K562 (cell line): ENCODE measurements around the gene MARCHF3. TPM values are rescaled to one million over a fixed set of nuclear protein-coding genes. Genes with fewer than 3 reads are reported as not detected.
A peak's percentile ranks its signal among the peaks of the same experiment; 100 is the strongest.

Experiments used
- ATAC-seq: fragments of 200-7000 bp; cut with Tn5 transposase; 3 replicates; pipeline ENCODE4 v1.9.1; 2020; ENCODE audit warnings: moderate library complexity
- BruUV-seq: library from RNA; stranded (reverse); fragments of 400-500 nt; replicated peaks from 2 replicates; lab custom pipeline; 2021; lab: Mats Ljungman, UMichigan
- CTCF ChIA-PET: fragments of 300-600 bp; formaldehyde crosslinking; extraction: SDS; loops from one replicate; lab custom pipeline; 2021; ENCODE audit warnings: low intra/inter-chr PET ratio; lab: Yijun Ruan, JAX
- POLR2A ChIA-PET: fragments of 300-600, 350-650 bp; sonication (Branson Sonifier 250); formaldehyde crosslinking; extraction: SDS; loops from one replicate; lab custom pipeline; 2021; ENCODE audit warnings: antibody characterized with exemption, inconsistent platforms; lab: Yijun Ruan, JAX
- DNase-seq, 4 experiments: peaks; one replicate each; pipeline versions ENCODE4 v3.0.0 to v3.0.0-alpha.2; 2011 to 2018; ENCODE audit warnings: low spot score in 3 of 4, mixed read lengths in 3 of 4; ENCODE audit errors: extremely low read depth in 1 of 4
- FAIRE-seq: peaks from 2 replicates; lab custom pipeline; 2011; peaks lifted over from hg19 to GRCh38; lab: Jason Lieb, UNC
- H2AFZ ChIP-seq: 2 replicates; pipeline ENCODE4 v1.6.0; 2011; ENCODE audit warnings: low read depth, low read length, control low read depth, inconsistent platforms
- H3K27ac ChIP-seq: fragments of 200-600 bp; 3 replicates; pipeline ENCODE4 v1.8.0; 2011; ENCODE audit warnings: low read depth, mild to moderate bottlenecking, control low read depth, inconsistent platforms, low read length, moderate library complexity, mixed read lengths; ENCODE audit errors: extremely low read depth
- H3K27me3 ChIP-seq, 2 experiments: fragments of 300-600 bp in 1 of 2; 2 replicates in 1 of 2; 3 replicates in 1 of 2; pipeline versions ENCODE4 v1.6.0 to v1.8.0; 2011; ENCODE audit warnings: inconsistent platforms in 2 of 2, low read length in 2 of 2, mild to moderate bottlenecking in 1 of 2, mixed read lengths in 1 of 2, moderate library complexity in 1 of 2; ENCODE audit not compliant: control insufficient read depth in 2 of 2, insufficient read depth in 2 of 2
- H3K36me3 ChIP-seq: fragments of 300-600 bp; 3 replicates; pipeline ENCODE4 v1.8.0; 2011; ENCODE audit warnings: mild to moderate bottlenecking, low read length, inconsistent platforms; ENCODE audit not compliant: control insufficient read depth, insufficient read depth
- H3K4me1 ChIP-seq, 2 experiments: fragments of 200-600 bp in 1 of 2; replicated peaks in 1 of 2; 2 replicates in 1 of 2; 3 replicates in 1 of 2; pipeline versions ENCODE4 v1.5.1 to v1.8.0; 2011; ENCODE audit warnings: inconsistent platforms in 2 of 2, low read length in 2 of 2, mild to moderate bottlenecking in 1 of 2, mixed read lengths in 1 of 2, moderate library complexity in 1 of 2; ENCODE audit not compliant: control insufficient read depth in 2 of 2, insufficient read depth in 2 of 2
- H3K4me2 ChIP-seq: 2 replicates; pipeline ENCODE4 v1.6.1; 2011; ENCODE audit warnings: low read length, control low read depth, inconsistent platforms, mixed read lengths; ENCODE audit not compliant: insufficient read depth
- H3K4me3 ChIP-seq: fragments of 200-600 bp; sonication (generic), shearing (Covaris generic); 2 replicates; pipeline ENCODE4 v1.5.1; 2016; ENCODE audit warnings: control low read depth, inconsistent platforms
- H3K79me2 ChIP-seq: fragments of 200-600 bp; 3 replicates; pipeline ENCODE4 v1.8.0; 2011; ENCODE audit warnings: low read length, inconsistent platforms; ENCODE audit not compliant: control insufficient read depth, insufficient read depth
- H3K9ac ChIP-seq, 2 experiments: 2 replicates each; pipeline versions ENCODE4 v1.6.0 to v1.6.1; 2011; ENCODE audit warnings: low read depth in 2 of 2, low read length in 2 of 2, control low read depth in 1 of 2, inconsistent platforms in 1 of 2, mild to moderate bottlenecking in 1 of 2, mixed read lengths in 1 of 2; ENCODE audit not compliant: insufficient read depth in 1 of 2
- H3K9me1 ChIP-seq: one replicate; pipeline ENCODE4 v1.6.0; 2011; ENCODE audit warnings: inconsistent platforms, mild to moderate bottlenecking, low read length, moderate library complexity; ENCODE audit not compliant: control insufficient read depth, insufficient read depth
- H3K9me3 ChIP-seq: replicated peaks from 2 replicates; pipeline ENCODE4 v1.5.1; 2011; ENCODE audit warnings: low read depth, low read length, inconsistent platforms; ENCODE audit not compliant: control insufficient read depth, insufficient read depth
- H4K20me1 ChIP-seq: replicated peaks from 2 replicates; pipeline ENCODE4 v1.6.1; 2011; ENCODE audit warnings: low read length, inconsistent platforms, mixed read lengths; ENCODE audit not compliant: control insufficient read depth, insufficient read depth
- CBX1 ChIP-seq: sonication (generic); IDR thresholded peaks from 2 replicates; pipeline ENCODE4 v1.6.1; 2016; ENCODE audit warnings: antibody characterized with exemption, low read depth, mild to moderate bottlenecking
- CBX8 ChIP-seq: fragments of 200-600 bp; sonication (generic); IDR thresholded peaks from 2 replicates; pipeline ENCODE4 v1.6.1; 2012; ENCODE audit warnings: borderline replicate concordance, mixed run types, low read depth, mild to moderate bottlenecking, moderate library complexity, mixed read lengths, low read length, control low read depth, inconsistent platforms; ENCODE audit not compliant: poor library complexity, severe bottlenecking; ENCODE audit errors: extremely low read depth
- ESRRA ChIP-seq: fragments of 450-650 bp; IDR thresholded peaks from 2 replicates; pipeline ENCODE4 v1.6.1; 2014; ENCODE audit warnings: low read depth, mild to moderate bottlenecking, moderate library complexity, borderline replicate concordance
- IRF2 ChIP-seq: sonication (generic); formaldehyde crosslinking; IDR thresholded peaks from 2 replicates; pipeline ENCODE4 v1.8.1; 2022; ENCODE audit warnings: mild to moderate bottlenecking, missing genetic modification reagents
- MAFF ChIP-seq: IDR thresholded peaks from 2 replicates; pipeline ENCODE4 v1.6.1; 2012; ENCODE audit warnings: low read length, improper control_type of control experiment
- NCOA6 ChIP-seq: fragments of 450-650 bp; IDR thresholded peaks from 2 replicates; pipeline ENCODE4 v1.6.1; 2017; ENCODE audit warnings: mild to moderate bottlenecking
- NR1H2 ChIP-seq: sonication (generic); formaldehyde crosslinking; IDR thresholded peaks from 2 replicates; pipeline ENCODE4 v1.4.0; 2020; ENCODE audit warnings: mild to moderate bottlenecking, missing genetic modification reagents
- PHTF2 ChIP-seq: fragments of 250-450 bp; sonication (Bioruptor Pico); IDR thresholded peaks from 2 replicates; pipeline ENCODE4 v1.5.0; 2021; ENCODE audit warnings: mild to moderate bottlenecking
- POLR2AphosphoS2 ChIP-seq: IDR thresholded peaks from 2 replicates; pipeline ENCODE4 v1.6.1; 2012; ENCODE audit warnings: low read length, improper control_type of control experiment
- RFX7 ChIP-seq: fragments of 250-450 bp; sonication (Bioruptor Pico); IDR thresholded peaks from 2 replicates; pipeline ENCODE4 v1.5.1; 2021; ENCODE audit warnings: mild to moderate bottlenecking
- RNF2 ChIP-seq: sonication (generic); IDR thresholded peaks from 2 replicates; pipeline ENCODE4 v1.6.1; 2016
- TAL1 ChIP-seq: fragments of 450-650 bp; IDR thresholded peaks from 2 replicates; pipeline ENCODE4 v1.6.1; 2016; ENCODE audit warnings: mild to moderate bottlenecking
- TFAM ChIP-seq: fragments of 250-450 bp; sonication (Bioruptor Pico); conservative IDR thresholded peaks from 2 replicates; pipeline ENCODE4 v1.5.0; 2021; ENCODE audit warnings: mild to moderate bottlenecking, moderate library complexity
- ZNF143 ChIP-seq: sonication (generic); formaldehyde crosslinking; IDR thresholded peaks from 2 replicates; pipeline ENCODE4 v1.9.0; 2022; ENCODE audit warnings: mild to moderate bottlenecking, missing genetic modification reagents
- ZNF184 ChIP-seq: sonication (generic); formaldehyde crosslinking; IDR thresholded peaks from 2 replicates; pipeline ENCODE4 v1.5.0; 2020; ENCODE audit warnings: missing genetic modification reagents
- ZNF217 ChIP-seq: sonication (generic); formaldehyde crosslinking; IDR thresholded peaks from 2 replicates; pipeline ENCODE4 v1.8.0; 2022; ENCODE audit warnings: mild to moderate bottlenecking, missing genetic modification reagents
- ZNF764 ChIP-seq: fragments of 250-450 bp; sonication (Bioruptor Pico); IDR thresholded peaks from 2 replicates; pipeline ENCODE4 v1.4.0; 2020; ENCODE audit warnings: low read depth, mild to moderate bottlenecking, moderate library complexity
- ZZZ3 ChIP-seq: fragments of 450-650 bp; IDR thresholded peaks from 2 replicates; pipeline ENCODE4 v1.6.1; 2016; ENCODE audit warnings: antibody characterized with exemption, mild to moderate bottlenecking, moderate library complexity
- in situ Hi-C: fragments of 300-500 bp; cut with MboI; formaldehyde crosslinking; loops from 4 replicates; pipeline ENCODE4 v1.15.0; 2018; ENCODE audit warnings: inconsistent platforms, mixed read lengths
- intact Hi-C: fragments of 100-400 bp; cut with micrococcal nuclease; formaldehyde crosslinking; loops from 2 replicates; pipeline ENCODE4 v1.14.2; 2022
- polyA plus RNA-seq, 8 experiments: library from polyadenylated mRNA; depleted of rRNA in 4 of 8; stranded (reverse) in 5 of 8; unstranded in 3 of 8; fragments of >200 nt; fragmentation: Nextera tagmentation in 2 of 8; fragmentation: Illumina TruSeq in 1 of 8; extraction: Ambion mirVana in 2 of 8; extraction: Trizol in 1 of 8; gene quantifications; 2 replicates each; pipeline versions ENCODE4 v1.2.1 to v1.2.3, GENCODE V29; 2011 to 2014; ENCODE audit warnings: inconsistent platforms in 1 of 8, missing spikeins in 1 of 8
- total RNA-seq, 7 experiments: library from RNA; depleted of rRNA in 6 of 7; stranded (reverse); fragments of >200 nt in 6 of 7; fragmentation: Illumina TruSeq in 2 of 7; extraction: Trizol in 2 of 7; gene quantifications; 2 replicates each; pipeline versions ENCODE4 v1.2.1 to v1.2.3, GENCODE V29; 2011 to 2021; ENCODE audit warnings: low replicate concordance in 1 of 7
- TF ChIP-seq, protein P1 (sequence below): fragments of 250-450 bp; sonication (Bioruptor Pico); IDR thresholded peaks from 2 replicates; pipeline ENCODE4 v1.4.0; 2020; ENCODE audit warnings: mild to moderate bottlenecking, moderate library complexity, borderline replicate concordance
- TF ChIP-seq, protein P2 (sequence below): fragments of 250-450 bp; sonication (Bioruptor Pico); IDR thresholded peaks from 2 replicates; pipeline ENCODE4 v1.8.0; 2021; ENCODE audit warnings: borderline replicate concordance, mild to moderate bottlenecking, moderate library complexity; ENCODE audit not compliant: poor library complexity, severe bottlenecking

The MARCHF3 gene
- total and polyA plus RNA-seq, 9 of the 15 experiments (the other 6 are each of a cell fraction or from before 2014, with no cell fraction given): 5.6 to 37.4 (median 16.5) TPM

DNA sequence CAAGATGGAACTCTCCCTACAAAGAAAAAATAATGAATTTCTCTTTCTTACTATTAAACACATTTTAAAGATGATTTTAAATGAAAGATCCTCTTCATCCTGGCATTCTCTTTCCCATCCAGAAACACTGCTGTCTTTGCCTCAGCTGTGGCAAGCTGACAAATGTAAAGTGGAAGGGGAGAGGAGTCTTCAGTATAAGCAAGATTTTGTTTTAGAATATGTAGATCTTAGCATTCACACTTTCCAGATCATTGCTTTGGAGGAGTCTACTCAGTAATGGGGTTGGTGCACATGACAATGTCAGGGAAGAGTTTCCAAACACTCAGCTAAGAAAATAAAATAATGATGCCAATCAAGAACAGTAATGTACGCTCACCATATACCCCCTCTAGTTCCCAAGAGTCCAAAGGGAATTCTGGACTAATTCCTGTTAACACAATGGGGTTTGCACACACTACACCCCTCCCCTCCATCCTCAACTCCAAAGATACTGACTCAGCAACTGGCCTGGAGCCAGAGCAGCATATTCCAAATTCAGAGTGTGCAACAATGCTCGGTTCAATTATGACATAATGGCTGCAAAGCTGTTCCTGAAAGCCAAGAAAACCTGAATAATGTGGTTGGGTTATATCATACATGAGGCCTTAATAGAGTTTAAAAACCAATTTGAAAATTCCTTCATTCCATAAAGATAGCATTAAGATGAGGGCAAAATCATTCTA is 38.3 kb upstream of the MARCHF3 start (continued):
- TF ChIP-seq, protein P1, sequence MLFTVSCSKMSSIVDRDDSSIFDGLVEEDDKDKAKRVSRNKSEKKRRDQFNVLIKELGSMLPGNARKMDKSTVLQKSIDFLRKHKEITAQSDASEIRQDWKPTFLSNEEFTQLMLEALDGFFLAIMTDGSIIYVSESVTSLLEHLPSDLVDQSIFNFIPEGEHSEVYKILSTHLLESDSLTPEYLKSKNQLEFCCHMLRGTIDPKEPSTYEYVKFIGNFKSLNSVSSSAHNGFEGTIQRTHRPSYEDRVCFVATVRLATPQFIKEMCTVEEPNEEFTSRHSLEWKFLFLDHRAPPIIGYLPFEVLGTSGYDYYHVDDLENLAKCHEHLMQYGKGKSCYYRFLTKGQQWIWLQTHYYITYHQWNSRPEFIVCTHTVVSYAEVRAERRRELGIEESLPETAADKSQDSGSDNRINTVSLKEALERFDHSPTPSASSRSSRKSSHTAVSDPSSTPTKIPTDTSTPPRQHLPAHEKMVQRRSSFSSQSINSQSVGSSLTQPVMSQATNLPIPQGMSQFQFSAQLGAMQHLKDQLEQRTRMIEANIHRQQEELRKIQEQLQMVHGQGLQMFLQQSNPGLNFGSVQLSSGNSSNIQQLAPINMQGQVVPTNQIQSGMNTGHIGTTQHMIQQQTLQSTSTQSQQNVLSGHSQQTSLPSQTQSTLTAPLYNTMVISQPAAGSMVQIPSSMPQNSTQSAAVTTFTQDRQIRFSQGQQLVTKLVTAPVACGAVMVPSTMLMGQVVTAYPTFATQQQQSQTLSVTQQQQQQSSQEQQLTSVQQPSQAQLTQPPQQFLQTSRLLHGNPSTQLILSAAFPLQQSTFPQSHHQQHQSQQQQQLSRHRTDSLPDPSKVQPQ (CRISPR knock-in tag): no peak
- TF ChIP-seq MAFF (peak; percentile 76), TAL1 (no peak), NR1H2 (CRISPR knock-in tag) (no peak), NCOA6 (no peak)
- TF ChIP-seq, all 486 proteins: peak for 10

DNA sequence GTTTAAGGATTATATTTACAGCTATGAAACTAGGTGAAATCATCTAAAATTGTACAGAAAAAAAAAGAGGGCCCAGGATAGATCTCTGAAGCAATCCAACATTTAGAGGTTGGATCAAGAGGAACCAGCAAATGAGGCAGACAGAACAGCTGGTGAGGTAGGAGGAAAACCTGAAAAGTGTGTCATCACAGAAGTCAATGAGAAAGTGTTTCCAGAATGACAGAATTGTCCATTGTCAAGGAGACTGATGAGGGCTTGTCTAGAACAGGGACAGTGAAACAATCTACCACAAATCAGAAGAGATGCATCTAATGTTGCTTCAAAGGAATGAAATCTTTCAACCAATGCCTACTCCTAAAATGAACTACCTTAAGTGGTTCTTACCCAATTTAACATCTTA is 36.4 kb upstream of the MARCHF3 start:
- H3K9ac ChIP-seq: no peak overlapping the region
- ATAC-seq (no peak), DNase-seq (no peak), FAIRE-seq (no peak)
- H3K36me3 ChIP-seq: no peaks in the 10 kb centered on the region
- in situ Hi-C loops: no loop called here
- H3K79me2 ChIP-seq: no peaks in the 10 kb centered on the region
- H3K4me1 ChIP-seq: no peaks in the 10 kb centered on the region; a peak in 1 of 5 replicates
- H3K27me3 ChIP-seq: no peaks in the 10 kb centered on the region
- no peaks in the 10 kb centered on the region for H3K9me1 ChIP-seq
- no peak overlapping the region for H2AFZ ChIP-seq
- BruUV-seq: no TSS peak
- ChIA-PET CTCF (no interaction called here), POLR2A (no interaction called here)
- H3K4me2 ChIP-seq: no peak overlapping the region
- no peaks in the 10 kb centered on the region for H3K9me3 ChIP-seq
- intact Hi-C loops: no loop called here
- no peaks in the 10 kb centered on the region for H4K20me1 ChIP-seq
- no peak overlapping the region for H3K27ac ChIP-seq
- no peak overlapping the region for H3K4me3 ChIP-seq
- TF ChIP-seq ZZZ3 (no peak), IRF2 (CRISPR knock-in tag) (no peak), NR1H2 (CRISPR knock-in tag) (no peak), RFX7 (no peak), RNF2 (no peak), ESRRA (no peak), ZNF764 (no peak), ZNF217 (no peak), CBX8 (no peak), PHTF2 (CRISPR knock-in tag) (no peak), TFAM (no peak), POLR2AphosphoS2 (no peak), ZNF143 (CRISPR knock-in tag) (no peak), ZNF184 (CRISPR knock-in tag) (no peak), CBX1 (no peak)
- TF ChIP-seq, protein P2, sequence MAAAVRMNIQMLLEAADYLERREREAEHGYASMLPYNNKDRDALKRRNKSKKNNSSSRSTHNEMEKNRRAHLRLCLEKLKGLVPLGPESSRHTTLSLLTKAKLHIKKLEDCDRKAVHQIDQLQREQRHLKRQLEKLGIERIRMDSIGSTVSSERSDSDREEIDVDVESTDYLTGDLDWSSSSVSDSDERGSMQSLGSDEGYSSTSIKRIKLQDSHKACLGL: no peak
